Activated CD8-positive, alpha-beta memory T cell treated with anti-CD3 and anti-CD28 coated beads, Interleukin-2, amount 50 U/mL, for 1 hour (primary cell): ENCODE measurements around the gene PREPL.
"Not testable (repeated sequence)": the region's sequence is repeated elsewhere in the genome, so short reads cannot be mapped to it uniquely, and the experiment has no call there.

Experiments used
- DNase-seq: peaks from one replicate; pipeline ENCODE4 v3.0.0-alpha.2; 2020; ENCODE audit errors: extremely low read depth

PREPL gene

GRCh38 chr2:44361330-44362206 is at the start of gene PREPL, which contains the start of gene CAMKMT:
Gene PREPL, minus strand, starts transcription at chr2:44361494. Its CDS starts 15,152 bp downstream, at chr2:44346342.
Gene CAMKMT, plus strand, starts transcription at chr2:44361947.
- DNase-seq = peak; percentile 97

DNA sequence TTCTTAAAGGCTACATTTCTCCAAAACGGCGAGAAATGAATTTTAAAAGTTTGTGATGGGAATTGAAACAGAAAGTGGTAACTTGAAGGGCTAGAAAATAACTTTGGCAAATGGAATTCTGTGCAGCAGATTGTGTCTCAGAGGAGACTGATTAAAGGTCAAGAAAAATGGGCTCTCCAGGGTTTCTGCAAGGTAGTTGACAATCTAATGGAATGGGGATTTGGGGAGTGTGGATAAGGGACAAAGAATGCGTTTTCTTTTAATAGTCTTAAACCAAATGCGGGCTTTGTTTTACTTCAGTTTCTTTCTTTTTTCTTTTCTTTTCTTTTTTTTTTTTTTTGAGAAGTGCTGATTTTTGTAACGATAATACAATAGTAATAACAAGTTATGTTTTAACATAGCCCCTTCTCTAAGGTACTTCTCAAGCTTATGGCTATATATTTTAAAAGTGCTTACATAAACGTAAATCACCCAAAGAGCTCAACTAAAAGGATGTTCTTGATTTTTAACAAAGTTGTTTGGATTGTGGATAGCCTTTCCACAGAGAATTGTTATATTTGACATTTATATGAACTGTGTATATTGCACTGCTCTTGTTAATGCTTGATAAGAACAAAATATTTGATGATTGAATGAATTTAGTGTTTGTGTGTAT is 37.1 kb upstream of the PREPL start:
- no peak for DNase-seq

GRCh38 chr2:44397447-44398175 is 36.3 kb upstream of the PREPL start:
- DNase-seq = no peak

- DNase-seq = no peak
Observed at GRCh38 chr2:44392338-44392943, 31.1 kb upstream of the PREPL start.

GRCh38 chr2:44389895-44390294 is 28.6 kb upstream of the PREPL start:
- DNase-seq = no peak

- DNase-seq = no peak
Observed at GRCh38 chr2:44388877-44389276, 27.6 kb upstream of the PREPL start.

- DNase-seq = not testable (repeated sequence)
Observed at GRCh38 chr2:44385226-44385625, 23.9 kb upstream of the PREPL start.

DNA sequence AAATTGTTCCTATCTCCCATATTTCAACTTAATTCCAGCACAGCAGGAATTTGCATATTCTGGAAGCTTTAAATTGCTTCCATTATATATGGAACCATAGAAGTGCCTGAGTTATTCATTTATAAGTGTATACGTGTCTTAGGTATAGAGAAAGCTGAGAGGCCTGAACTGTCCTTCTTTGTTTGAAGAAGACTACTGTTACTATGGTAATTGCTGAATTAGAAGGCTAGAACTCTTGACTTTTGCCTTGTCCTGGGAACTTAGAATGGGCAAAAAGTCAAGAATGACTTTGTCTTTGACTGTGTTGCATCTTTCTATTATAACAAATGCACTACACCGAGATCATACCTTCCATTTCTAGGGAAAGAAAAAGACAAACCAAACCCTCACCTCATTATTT is 16.2 kb upstream of the PREPL start:
- no peak for DNase-seq

- DNase-seq = no peak
Observed at GRCh38 chr2:44372246-44372645, 11.0 kb upstream of the PREPL start.

GRCh38 chr2:44371445-44371844 is 10.2 kb upstream of the PREPL start:
- no peak for DNase-seq

DNA sequence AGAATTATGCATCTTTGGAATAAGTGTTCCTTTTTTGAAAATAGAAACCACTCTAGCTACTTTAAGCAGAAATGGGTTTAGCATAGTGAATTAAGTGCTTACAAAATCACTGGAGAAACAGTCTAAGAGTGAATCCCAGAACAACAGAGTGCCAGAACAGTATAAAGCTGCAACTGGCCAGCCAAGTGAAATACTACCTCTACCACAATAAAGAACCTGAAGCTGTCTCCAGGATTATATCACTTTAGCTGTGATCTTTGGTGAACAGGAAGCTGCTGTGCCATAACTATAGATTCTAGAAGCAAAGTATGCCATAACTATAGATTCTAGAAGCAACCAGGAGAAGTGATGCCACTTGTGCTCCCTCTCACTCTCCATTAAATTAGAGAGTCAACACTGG is 8.1 kb upstream of the PREPL start:
- DNase-seq = no peak

GRCh38 chr2:44367591-44367990 is 6.3 kb upstream of the PREPL start:
- DNase-seq = no peak

DNA sequence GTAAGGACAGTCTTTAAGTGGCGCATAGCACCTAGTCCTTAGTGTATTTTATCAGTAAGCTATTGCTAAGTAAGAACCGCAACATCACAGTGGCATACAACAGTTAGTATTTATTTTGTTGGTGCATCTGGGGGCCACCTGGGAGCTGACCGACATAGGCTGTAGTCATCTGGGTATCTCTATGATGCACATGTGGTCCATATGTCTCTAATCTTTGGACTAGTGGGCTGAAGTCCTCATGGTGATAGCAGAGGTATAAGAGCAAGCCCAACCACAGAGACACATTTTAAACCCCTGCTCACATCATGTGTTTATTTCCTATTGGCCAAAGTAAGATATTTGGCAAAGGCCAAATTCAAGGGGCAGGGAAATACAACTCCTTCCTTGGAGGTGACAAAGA is 3.3 kb upstream of the PREPL start:
- no peak for DNase-seq

- DNase-seq = no peak
Observed at GRCh38 chr2:44362207-44363015, 1.1 kb upstream of the PREPL start.

DNA sequence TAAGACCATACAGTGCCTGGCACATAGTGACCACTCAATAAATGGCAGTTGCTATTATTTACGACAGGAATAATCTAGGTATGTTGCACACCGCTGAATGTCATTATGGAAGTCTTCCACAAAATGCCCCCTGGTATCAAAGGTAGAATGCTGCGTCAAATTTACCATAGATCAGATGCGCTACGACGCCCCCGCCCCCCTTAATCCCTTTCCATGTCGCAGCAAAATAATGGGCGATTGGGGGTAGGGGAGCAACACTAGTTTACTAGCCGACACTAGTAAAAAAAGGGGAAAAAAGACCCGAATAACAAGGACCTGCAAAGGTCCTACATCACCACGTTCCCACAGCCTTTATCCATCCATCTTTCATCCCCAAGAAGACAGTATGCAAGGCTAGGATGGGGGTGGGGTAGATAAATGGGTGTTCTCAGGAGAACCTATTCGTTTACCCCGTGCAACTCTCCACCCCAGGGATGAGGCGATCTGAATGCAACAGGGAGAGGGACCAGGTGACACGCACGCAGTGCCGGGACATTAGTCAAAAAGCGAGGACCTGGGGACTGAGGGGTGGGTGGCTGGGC is 455 bp downstream of the PREPL start:
- DNase-seq = no peak

GRCh38 chr2:44358503-44358902 is 2.8 kb downstream of the PREPL start:
- peak; percentile 18 for DNase-seq

- no peak for DNase-seq
Observed at GRCh38 chr2:44354761-44355160, 6.5 kb downstream of the PREPL start.

DNA sequence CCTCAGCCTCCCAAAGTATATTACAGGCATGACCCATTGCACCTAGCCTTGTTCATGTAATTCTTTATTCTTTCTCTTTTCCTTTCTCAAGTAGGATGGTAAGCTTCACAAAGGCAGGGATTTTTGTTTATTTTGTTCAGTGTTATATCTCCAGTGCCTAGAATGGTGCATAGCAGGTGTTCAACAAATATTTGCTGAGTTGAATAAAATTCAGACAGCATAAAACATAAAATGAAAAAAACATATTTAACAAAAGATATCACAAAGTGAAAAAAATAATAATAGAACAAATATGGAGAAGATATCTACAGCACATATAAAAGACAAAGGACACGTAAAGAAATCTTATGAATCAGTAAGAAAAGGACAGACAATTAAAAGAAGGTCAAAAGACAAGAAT is 8.8 kb downstream of the PREPL start:
- DNase-seq = no peak

DNA sequence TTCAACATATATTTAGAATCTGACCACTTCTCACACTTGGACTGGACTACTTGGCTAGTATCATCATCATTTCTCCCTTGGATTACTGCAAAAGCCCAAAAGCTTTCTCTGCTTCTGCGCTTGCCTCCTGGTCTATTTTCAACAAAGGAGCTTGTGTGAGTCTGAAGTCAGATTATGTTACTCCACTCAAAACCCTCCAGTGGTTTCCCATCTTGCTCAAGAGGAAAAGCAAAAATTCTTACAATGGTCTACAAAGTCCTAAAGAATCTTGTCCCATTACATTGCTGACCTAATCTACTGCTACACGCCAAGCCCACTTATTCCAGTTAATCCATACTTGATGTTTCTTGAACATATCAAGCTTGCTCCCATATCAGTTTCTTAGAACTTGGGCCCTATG is 9.6 kb downstream of the PREPL start:
- no peak for DNase-seq

- DNase-seq = no peak
Observed at GRCh38 chr2:44351088-44351487, 10.2 kb downstream of the PREPL start.

GRCh38 chr2:44349506-44349905 is 11.8 kb downstream of the PREPL start:
- no peak for DNase-seq
